ENCODE data around the gene AKIRIN1. TPM values are rescaled to one million over a fixed set of nuclear protein-coding genes. Genes with fewer than 3 reads are reported as not detected.
"Not testable (repeated sequence)": the region's sequence is repeated elsewhere in the genome, so short reads cannot be mapped to it uniquely, and the experiment has no call there.

AKIRIN1 gene
- total and polyA plus RNA-seq, 5 donors: 32.2 to 63.3 (median 54.4) TPM

DNA sequence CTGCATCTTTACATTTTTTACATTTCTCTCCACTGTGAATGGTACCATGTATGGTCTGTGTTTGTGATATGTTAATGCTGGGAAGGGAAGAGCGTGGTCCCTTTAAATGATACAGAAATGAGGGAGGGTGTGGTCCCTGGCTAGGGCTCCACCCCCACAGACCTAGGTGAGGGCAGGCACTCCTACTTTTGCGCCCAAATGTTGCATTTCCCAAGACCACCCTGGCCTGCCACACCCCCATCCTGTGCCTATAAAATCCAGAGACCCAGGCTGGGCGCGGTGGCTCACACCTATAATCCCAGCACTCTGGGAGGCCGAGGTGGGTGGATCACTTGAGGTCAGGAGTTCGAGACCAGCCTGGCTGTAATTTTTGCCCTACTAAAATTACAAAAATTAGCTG, 17.9 kb upstream of the AKIRIN1 start:
- ATAC-seq: not testable (repeated sequence)

DNA sequence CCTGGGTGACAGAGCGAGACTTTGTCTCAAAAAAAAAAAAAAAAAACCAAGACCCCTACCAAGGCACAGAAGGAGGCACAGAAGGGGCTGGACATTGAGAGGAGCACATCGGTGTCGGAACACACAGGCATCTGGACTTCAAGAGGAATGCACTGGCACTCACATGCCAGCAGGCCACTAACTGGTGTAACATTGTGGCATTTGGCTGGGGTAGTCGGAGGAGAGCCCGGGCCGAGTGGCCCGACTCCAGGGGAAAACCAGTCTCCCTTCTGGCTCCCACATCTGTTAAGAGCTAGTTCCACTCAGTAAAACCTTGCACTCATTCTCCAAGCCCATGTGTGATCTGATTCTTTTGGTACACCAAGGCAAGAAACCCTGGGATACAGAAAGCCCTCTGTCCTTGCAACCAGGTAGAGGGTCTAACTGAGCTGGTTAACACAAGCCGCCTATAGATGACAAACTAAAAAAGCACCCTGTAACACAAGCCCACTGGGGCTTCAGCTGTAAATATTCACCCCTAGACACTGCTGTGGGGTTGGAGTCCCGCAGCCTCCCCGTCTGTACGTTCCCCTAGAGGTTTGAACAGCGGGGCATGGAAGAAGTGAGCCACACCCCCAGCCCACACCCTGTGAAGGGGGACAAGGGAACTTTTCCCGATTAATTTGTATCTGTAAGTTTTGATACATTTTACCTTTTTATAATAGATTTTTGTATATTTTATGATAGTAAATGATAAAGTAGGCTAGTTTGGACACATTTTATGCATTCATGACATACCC, 17.2 kb upstream of the AKIRIN1 start:
- Histone ChIP-seq H3K27ac (ENCODE audit: low read length) (no peak overlapping the region), H3K4me3 (ENCODE audit: low read length) (no peak overlapping the region), H3K9me3 (ENCODE audit: control insufficient read depth, low read length) (no peaks in the 10 kb centered on the region), H3K27me3 (ENCODE audit: control insufficient read depth, insufficient read depth) (no peaks in the 10 kb centered on the region), H3K4me1 (ENCODE audit: control insufficient read depth, insufficient read depth, low read length) (no peaks in the 10 kb centered on the region)
- intact Hi-C loops (cut with DNase I): no loop called here
- no peak for DNase-seq
- ATAC-seq: peak in 1 of 2 donors; percentile 31
- 73% methylated on average over 13 of the region's 13 CpGs for WGBS

More for the DNA sequence above, 17.9 kb upstream of the AKIRIN1 start:
- 64% methylated on average over 6 of the region's 6 CpGs for WGBS
- DNase-seq; H3K4me3 ChIP-seq (ENCODE audit: low read length); H3K9me3 ChIP-seq (ENCODE audit: control insufficient read depth, low read length); H3K27ac ChIP-seq (ENCODE audit: low read length); H3K4me1 ChIP-seq (ENCODE audit: control insufficient read depth, insufficient read depth, low read length); intact Hi-C loops (cut with DNase I); H3K27me3 ChIP-seq (ENCODE audit: control insufficient read depth, insufficient read depth): not testable (repeated sequence)

DNA sequence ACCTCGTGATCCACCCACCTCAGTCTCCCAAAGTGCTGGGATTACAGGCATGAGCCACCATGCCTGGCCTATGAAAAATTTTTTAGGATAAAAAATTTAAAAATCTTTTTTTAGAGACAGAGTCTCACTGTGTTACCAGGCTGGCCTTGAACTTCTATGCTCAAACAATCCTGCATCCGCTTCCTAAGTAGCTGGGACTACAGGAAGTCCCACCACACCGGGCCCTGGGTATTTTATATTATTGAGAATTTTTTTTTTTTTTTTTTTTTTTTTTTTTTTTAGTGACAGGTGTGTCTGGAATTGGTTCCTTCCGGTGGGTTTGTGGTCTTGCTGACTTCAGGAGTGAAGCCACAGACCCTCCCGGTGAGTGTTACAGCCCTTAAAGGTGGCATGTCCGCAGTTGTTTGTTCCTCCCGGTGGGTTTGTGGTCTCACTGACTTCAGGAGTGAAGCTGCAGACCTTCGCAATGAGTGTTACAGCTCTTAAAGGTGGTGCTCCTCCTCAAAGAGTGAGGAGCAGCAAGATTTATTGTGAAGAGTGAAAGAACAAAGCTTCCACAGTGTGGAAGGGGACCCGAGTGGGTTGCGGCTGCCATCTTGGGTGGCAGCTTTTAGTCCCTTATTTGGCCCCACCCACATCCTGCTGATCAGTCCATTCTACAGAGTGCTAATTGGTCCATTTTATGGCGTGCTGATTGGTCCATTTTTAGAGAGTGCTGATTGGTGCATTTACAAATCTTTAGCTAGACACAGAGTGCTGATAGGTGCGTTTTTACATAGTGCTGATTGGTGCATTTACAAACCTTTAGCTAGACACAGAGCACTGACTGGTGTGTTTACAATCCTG, 13.5 kb upstream of the AKIRIN1 start:
- intact Hi-C loops (cut with DNase I); H3K27ac ChIP-seq (ENCODE audit: low read length); DNase-seq; H3K4me3 ChIP-seq (ENCODE audit: low read length); H3K9me3 ChIP-seq (ENCODE audit: control insufficient read depth, low read length); H3K4me1 ChIP-seq (ENCODE audit: control insufficient read depth, insufficient read depth, low read length); ATAC-seq; H3K27me3 ChIP-seq (ENCODE audit: control insufficient read depth, insufficient read depth): not testable (repeated sequence)
- 89% methylated on average over 12 of the region's 12 CpGs for WGBS

DNA sequence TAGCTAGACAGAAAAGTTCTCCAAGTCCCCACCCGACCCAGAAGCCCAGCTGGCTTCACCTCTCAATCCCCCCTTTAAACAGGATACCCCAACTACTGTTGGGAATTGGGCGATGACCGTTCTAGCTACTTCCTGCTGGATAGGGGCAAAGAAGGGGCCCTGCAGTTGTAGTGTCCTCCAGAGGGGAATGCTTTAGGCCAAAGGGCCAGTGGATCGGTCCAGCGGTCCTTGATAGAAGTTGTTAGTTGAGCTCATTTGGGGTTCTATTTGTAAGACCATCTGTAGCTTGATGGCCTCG, 12.9 kb upstream of the AKIRIN1 start:
- intact Hi-C loops (cut with DNase I); H3K9me3 ChIP-seq (ENCODE audit: control insufficient read depth, low read length); H3K27me3 ChIP-seq (ENCODE audit: control insufficient read depth, insufficient read depth); H3K4me3 ChIP-seq (ENCODE audit: low read length); ATAC-seq; H3K4me1 ChIP-seq (ENCODE audit: control insufficient read depth, insufficient read depth, low read length); DNase-seq; H3K27ac ChIP-seq (ENCODE audit: low read length): not testable (repeated sequence)
- WGBS: 91% methylated on average over 6 of the region's 6 CpGs

DNA sequence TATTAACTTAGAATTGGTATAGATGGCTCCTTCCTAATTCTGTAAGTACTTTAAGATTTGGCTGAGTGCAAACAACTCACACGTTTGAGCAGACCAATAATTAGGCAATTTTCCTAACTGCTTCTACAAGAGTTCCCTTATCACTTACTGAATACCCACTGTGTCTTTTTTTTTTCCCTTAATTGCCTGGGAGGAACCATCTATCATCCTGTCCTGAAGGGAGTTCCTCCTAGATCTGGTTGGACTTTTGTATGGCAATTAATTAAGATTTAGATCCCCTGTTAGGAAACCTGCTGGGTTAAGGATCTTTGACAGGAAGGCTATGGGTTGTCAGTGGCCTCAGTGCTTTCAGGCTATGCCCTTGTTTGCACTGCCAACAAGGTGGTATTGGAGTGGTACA, 11.7 kb upstream of the AKIRIN1 start:
- 43% methylated on average over 1 of the region's 1 CpG for WGBS
- H3K4me3 ChIP-seq (ENCODE audit: low read length); H3K9me3 ChIP-seq (ENCODE audit: control insufficient read depth, low read length); H3K4me1 ChIP-seq (ENCODE audit: control insufficient read depth, insufficient read depth, low read length); DNase-seq; intact Hi-C loops (cut with DNase I); H3K27ac ChIP-seq (ENCODE audit: low read length); H3K27me3 ChIP-seq (ENCODE audit: control insufficient read depth, insufficient read depth); ATAC-seq: not testable (repeated sequence)

DNA sequence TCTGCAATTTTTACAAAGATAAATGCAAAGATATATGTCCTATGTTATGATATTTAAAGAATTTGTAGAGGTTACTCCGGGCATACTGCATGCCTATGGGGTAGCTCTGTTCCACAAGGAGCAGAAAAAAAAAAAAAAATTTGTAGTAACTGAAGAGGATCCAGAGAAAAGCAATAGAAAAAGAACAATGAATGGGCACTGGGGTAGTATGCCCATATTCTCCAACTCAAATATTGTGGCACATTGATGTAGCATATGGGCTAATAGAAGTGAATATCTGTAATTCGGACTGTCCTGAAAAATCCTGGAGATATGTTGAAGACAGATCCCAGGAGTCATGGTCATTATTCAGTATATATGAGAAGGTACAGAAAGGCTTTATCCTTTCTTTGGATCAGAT, 1.1 kb upstream of the AKIRIN1 start:
- Histone ChIP-seq H3K4me1 (ENCODE audit: control insufficient read depth, insufficient read depth, low read length) (peaks cover 5% of the 10 kb centered on the region), H3K4me3 (ENCODE audit: low read length) (no peak overlapping the region), H3K9me3 (ENCODE audit: control insufficient read depth, low read length) (no peaks in the 10 kb centered on the region), H3K27ac (ENCODE audit: low read length) (no peak overlapping the region), H3K27me3 (ENCODE audit: control insufficient read depth, insufficient read depth) (no peaks in the 10 kb centered on the region)
- intact Hi-C loops (cut with DNase I): loop anchor here in 2 of 4 donors (10.0 kb wide), 1 partner anchor 125 kb away; no protein-coding TSS in a partner anchor
- whole genome bisulfite sequencing: 50% methylated on average over 2 of the region's 2 CpGs
- no peak for ATAC-seq
- no peak for DNase-seq

DNA sequence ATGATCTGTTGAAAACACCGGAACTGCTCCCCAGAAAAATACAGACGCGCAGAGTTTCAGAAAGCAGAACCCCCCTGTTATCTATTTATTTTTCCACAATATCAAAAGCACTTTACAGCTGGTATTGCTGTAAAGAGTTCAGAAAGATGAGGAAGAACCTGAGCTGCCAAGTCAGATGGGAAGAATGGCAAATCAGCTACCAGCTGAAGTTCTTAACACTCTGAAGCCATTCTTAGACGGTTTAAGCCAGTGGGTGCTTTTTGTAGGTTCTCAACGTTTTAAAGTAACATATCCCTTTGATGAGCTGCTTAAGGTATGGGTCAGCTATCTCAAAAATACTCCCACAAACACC, 714 bp upstream of the AKIRIN1 start:
- ATAC-seq (no peak), DNase-seq (no peak)
- 29% methylated on average over 5 of the region's 5 CpGs for WGBS
- Histone ChIP-seq H3K27ac (ENCODE audit: low read length) (peak overlapping the region; percentile 98), H3K9me3 (ENCODE audit: control insufficient read depth, low read length) (no peaks in the 10 kb centered on the region), H3K4me1 (ENCODE audit: control insufficient read depth, insufficient read depth, low read length) (peaks cover 6% of the 10 kb centered on the region), H3K4me3 (ENCODE audit: low read length) (peak overlapping the region; percentile 99), H3K27me3 (ENCODE audit: control insufficient read depth, insufficient read depth) (no peaks in the 10 kb centered on the region)
- intact Hi-C loops (cut with DNase I): loop anchor here in 2 of 4 donors (10.0 kb wide), 1 partner anchor 126 kb away; no protein-coding TSS in a partner anchor

DNA sequence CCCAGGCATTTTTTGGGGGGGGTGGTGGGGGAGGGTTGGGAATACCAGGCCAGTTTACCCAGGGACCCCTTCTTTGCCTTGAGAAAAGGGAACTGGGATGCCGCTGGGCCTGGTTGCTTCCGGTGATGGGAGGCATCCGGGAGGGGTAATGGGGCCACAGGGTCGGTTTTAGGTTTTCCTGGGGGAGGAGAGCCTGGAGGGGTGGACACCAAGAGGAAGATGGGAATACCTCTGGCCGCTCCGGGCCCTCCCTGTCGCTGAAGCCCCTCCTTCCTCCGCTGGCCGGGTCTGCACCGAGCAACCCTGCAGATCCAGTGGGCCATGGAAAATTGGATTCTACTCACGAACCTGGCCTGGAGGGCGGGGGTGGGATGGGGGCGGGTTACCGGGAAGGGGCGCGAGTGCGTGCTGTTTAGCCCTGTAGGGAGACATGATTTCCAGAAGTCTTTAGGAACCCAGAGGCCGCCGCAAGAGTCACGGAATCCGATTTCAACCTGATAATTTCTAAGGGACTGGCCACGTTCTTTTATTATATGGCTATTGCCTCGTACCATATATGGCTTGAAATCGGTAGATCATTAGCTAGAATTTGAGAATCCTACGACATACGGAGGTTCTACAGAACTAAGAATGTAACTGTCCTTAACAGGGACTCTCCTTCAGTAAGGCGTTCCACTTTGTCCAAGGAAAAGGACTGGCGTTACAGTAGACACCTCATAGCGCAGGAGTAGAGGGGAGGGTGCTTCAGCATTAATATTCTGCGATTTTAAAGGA, 749 bp downstream of the AKIRIN1 start:
- no peaks in the 10 kb centered on the region for H3K27me3 ChIP-seq (ENCODE audit: control insufficient read depth, insufficient read depth)
- H3K27ac ChIP-seq (ENCODE audit: low read length): peak overlapping the region; percentile 90
- H3K4me1 ChIP-seq (ENCODE audit: control insufficient read depth, insufficient read depth, low read length): peaks cover 6% of the 10 kb centered on the region
- peak overlapping the region; percentile 99 for H3K4me3 ChIP-seq (ENCODE audit: low read length)
- no peaks in the 10 kb centered on the region for H3K9me3 ChIP-seq (ENCODE audit: control insufficient read depth, low read length)
- WGBS: under 1% methylated on average over 30 of the region's 30 CpGs
- DNase-seq (peak in 2 of 3 donors; percentile 55 to 71), ATAC-seq (peak; percentile 55 to 60)
- intact Hi-C loops (cut with DNase I): loop anchor here in 2 of 4 donors (10.0 kb wide), 1 partner anchor 127 kb away; no protein-coding TSS in a partner anchor

DNA sequence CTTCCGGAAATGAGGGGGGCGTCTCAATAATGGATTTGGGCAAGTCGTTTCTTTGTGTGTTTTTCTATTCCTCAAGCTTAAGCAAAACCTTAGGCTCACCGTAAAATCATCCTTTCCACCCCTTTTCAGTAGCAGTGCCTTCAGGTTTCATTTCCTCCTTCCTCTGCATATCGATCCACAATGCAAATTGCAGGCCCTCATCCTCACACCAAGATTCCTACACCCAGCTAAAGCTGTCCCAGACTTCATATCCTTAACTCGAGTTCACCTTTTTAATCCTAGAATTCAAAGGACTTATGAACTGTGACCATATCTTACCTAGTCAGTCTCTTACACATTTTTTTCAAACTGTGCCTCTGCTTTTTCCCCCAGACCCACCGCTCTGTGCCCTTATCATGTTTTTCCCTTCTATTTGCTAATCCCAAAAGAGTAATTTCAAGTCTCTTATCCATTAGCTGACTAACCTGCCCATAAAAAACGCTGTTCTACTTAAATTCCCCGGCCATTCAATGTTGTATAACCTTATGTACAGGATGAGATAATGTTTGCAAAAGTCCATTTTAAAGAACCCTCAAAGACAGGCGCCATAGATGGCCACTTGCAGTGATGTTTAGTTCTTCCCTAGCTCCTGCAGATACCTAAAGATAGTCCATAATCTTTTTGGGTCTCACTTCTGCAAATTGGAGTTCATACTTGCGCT, 1.5 kb downstream of the AKIRIN1 start:
- H3K27ac ChIP-seq (ENCODE audit: low read length): peak overlapping the region; percentile 14
- ATAC-seq: no peak
- no peaks in the 10 kb centered on the region for H3K27me3 ChIP-seq (ENCODE audit: control insufficient read depth, insufficient read depth)
- H3K4me3 ChIP-seq (ENCODE audit: low read length): peak overlapping the region; percentile 99
- intact Hi-C loops (cut with DNase I): loop anchor here in 2 of 4 donors (10.0 kb wide), 1 partner anchor 128 kb away; no protein-coding TSS in a partner anchor
- WGBS: 19% methylated on average over 11 of the region's 11 CpGs
- no peak for DNase-seq
- H3K4me1 ChIP-seq (ENCODE audit: control insufficient read depth, insufficient read depth, low read length): peaks cover 6% of the 10 kb centered on the region
- no peaks in the 10 kb centered on the region for H3K9me3 ChIP-seq (ENCODE audit: control insufficient read depth, low read length)

DNA sequence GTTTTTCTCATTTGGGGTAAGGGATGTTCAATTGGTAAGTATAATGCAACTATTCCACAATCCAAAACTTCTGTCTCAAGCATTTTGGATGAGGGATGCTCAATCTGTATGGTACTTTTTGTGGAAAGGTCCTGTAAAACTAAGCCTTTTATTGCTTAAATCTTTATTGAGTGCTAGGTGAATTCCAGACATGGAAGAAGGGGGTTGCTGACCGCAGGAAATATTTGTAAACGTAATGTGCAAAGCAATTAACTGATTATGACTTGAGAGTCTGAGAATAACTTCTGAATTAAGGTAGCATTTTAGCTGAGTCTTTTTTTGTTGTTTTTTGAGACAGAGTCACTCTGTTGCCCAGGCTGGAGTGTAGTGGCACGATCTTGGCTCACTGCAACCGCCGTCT, 3.1 kb downstream of the AKIRIN1 start:
- ATAC-seq (no peak), DNase-seq (no peak)
- Histone ChIP-seq H3K9me3 (ENCODE audit: control insufficient read depth, low read length) (no peaks in the 10 kb centered on the region), H3K4me3 (ENCODE audit: low read length) (no peak overlapping the region), H3K4me1 (ENCODE audit: control insufficient read depth, insufficient read depth, low read length) (peaks cover 6% of the 10 kb centered on the region), H3K27ac (ENCODE audit: low read length) (no peak overlapping the region), H3K27me3 (ENCODE audit: control insufficient read depth, insufficient read depth) (no peaks in the 10 kb centered on the region)
- intact Hi-C loops (cut with DNase I): loop anchor here in 2 of 4 donors (10.0 kb wide), 1 partner anchor 129 kb away; no protein-coding TSS in a partner anchor
- WGBS: 81% methylated on average over 5 of the region's 5 CpGs

All from right cardiac atrium (tissue), 5 donors.